Posterior cingulate gyrus (tissue), 11 donors: Measurements from ENCODE around the gene FST.

Source experiments
- DNase-seq, 10 donors: peaks; one replicate each; pipeline versions ENCODE4 v3.0.0 to v3.0.0-alpha.2; 2020 to 2021; ENCODE audit warnings: mixed read lengths in 3 of 10
- intact Hi-C: fragments of 100-400 bp; cut with DNase I; formaldehyde crosslinking; loops from one replicate; pipeline ENCODE4 v1.15.1; 2023

FST gene

GRCh38 chr5:53472720-53473510, 7.5 kb upstream of the FST start:
- no peak for DNase-seq
- intact Hi-C loops = no loop called here

- DNase-seq = no peak
- intact Hi-C loops = no loop called here
Observed at GRCh38 chr5:53473633-53474032, 6.8 kb upstream of the FST start.

- intact Hi-C loops = loop anchor here (5.0 kb wide), 2 partner anchors 87 to 742 kb away; partner anchors contain the start of gene NDUFS4
- DNase-seq = no peak
Observed at GRCh38 chr5:53475320-53475719, 5.1 kb upstream of the FST start.

GRCh38 chr5:53476019-53476418, 4.4 kb upstream of the FST start:
- intact Hi-C loops = loop anchor here (5.0 kb wide), 2 partner anchors 86 to 741 kb away; partner anchors contain the start of gene NDUFS4
- DNase-seq = no peak

- intact Hi-C loops = loop anchor here (5.0 kb wide), 2 partner anchors 85 to 740 kb away; partner anchors contain the start of gene NDUFS4
- no peak for DNase-seq
Observed at GRCh38 chr5:53476531-53477480, 3.6 kb upstream of the FST start.

GRCh38 chr5:53478411-53479044, 1.9 kb upstream of the FST start:
- intact Hi-C loops = loop anchor here (5.0 kb wide), 2 partner anchors 84 to 739 kb away; partner anchors contain the start of gene NDUFS4
- peak in 2 of 10 donors; percentile 10 to 70 for DNase-seq

- intact Hi-C loops = loop anchor here (5.0 kb wide), 2 partner anchors 83 to 738 kb away; partner anchors contain the start of gene NDUFS4
- DNase-seq = no peak
Observed at GRCh38 chr5:53479045-53479589, 1.3 kb upstream of the FST start.

GRCh38 chr5:53479590-53480415, 626 bp upstream of the FST start:
- DNase-seq = peak in 5 of 10 donors; percentile 12 to 82 (median 69)
- intact Hi-C loops = loop anchor here (5.0 kb wide), 2 partner anchors 82 to 737 kb away; partner anchors contain the start of gene NDUFS4

- intact Hi-C loops = no loop called here
- no peak for DNase-seq
Observed at GRCh38 chr5:53481159-53481886, 894 bp downstream of the FST start.

GRCh38 chr5:53481887-53482716, 1.7 kb downstream of the FST start:
- intact Hi-C loops = no loop called here
- DNase-seq = peak in 8 of 10 donors; percentile 16 to 87 (median 52)

- intact Hi-C loops = no loop called here
- DNase-seq = peak in 4 of 10 donors; percentile 7 to 78 (median 40)
Observed at GRCh38 chr5:53482717-53483638, 2.5 kb downstream of the FST start.

- intact Hi-C loops = no loop called here
- DNase-seq = no peak
Observed at GRCh38 chr5:53487436-53487835, 7.0 kb downstream of the FST start.

GRCh38 chr5:53488195-53488722, 7.8 kb downstream of the FST start:
- intact Hi-C loops = no loop called here
- DNase-seq = no peak

GRCh38 chr5:53490747-53491146, 10.3 kb downstream of the FST start:
- intact Hi-C loops = no loop called here
- DNase-seq = no peak

GRCh38 chr5:53501054-53501453, 20.6 kb downstream of the FST start:
- intact Hi-C loops = no loop called here

GRCh38 chr5:53503562-53504218, 23.3 kb downstream of the FST start:
- no peak for DNase-seq
- intact Hi-C loops = no loop called here

More at GRCh38 chr5:53501054-53501453, 20.6 kb downstream of the FST start:
- DNase-seq = no peak
